ENCODE data around the gene MRPL27. TPM values are rescaled to one million over a fixed set of nuclear protein-coding genes. Genes with fewer than 3 reads are reported as not detected.

The MRPL27 gene
- total RNA-seq, 1 donor from 2014 or later: 77.2 TPM

DNA sequence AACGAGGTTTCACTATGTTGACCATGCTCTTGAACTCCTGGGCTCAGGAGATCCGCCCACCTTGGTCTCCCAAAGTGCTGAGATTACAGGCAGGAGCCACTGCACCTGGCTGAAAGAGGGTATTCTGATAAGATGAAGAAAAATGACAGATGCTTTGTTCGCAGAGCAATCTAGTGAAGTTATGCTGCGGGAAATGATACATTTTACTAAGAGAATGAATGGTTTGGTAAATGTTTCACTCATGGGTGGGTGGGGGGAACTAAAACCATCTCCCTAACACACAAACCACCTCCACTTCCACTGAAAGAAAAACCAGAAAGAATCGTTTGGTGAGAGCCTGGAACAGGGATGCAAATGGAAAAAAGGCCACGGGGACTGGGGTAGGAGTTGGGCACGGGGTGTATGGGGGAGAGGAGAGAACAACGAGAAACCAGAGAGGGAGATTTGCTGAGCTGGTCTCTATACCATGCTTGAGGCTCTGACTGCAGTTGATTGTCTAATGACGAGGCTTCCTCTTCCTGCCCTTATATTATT, 46.1 kb downstream of the MRPL27 start:
- H3K9me3 Mint-ChIP-seq (ENCODE audit: unreplicated experiment): peaks cover 3% of the 10 kb centered on the region
- H3K27me3 Mint-ChIP-seq (ENCODE audit: unreplicated experiment): peaks cover 5% of the 10 kb centered on the region
- H3K36me3 Mint-ChIP-seq (ENCODE audit: unreplicated experiment): no peaks in the 10 kb centered on the region
- H3K27ac Mint-ChIP-seq (ENCODE audit: unreplicated experiment): no peak overlapping the region
- TF ChIP-seq, protein P1, sequence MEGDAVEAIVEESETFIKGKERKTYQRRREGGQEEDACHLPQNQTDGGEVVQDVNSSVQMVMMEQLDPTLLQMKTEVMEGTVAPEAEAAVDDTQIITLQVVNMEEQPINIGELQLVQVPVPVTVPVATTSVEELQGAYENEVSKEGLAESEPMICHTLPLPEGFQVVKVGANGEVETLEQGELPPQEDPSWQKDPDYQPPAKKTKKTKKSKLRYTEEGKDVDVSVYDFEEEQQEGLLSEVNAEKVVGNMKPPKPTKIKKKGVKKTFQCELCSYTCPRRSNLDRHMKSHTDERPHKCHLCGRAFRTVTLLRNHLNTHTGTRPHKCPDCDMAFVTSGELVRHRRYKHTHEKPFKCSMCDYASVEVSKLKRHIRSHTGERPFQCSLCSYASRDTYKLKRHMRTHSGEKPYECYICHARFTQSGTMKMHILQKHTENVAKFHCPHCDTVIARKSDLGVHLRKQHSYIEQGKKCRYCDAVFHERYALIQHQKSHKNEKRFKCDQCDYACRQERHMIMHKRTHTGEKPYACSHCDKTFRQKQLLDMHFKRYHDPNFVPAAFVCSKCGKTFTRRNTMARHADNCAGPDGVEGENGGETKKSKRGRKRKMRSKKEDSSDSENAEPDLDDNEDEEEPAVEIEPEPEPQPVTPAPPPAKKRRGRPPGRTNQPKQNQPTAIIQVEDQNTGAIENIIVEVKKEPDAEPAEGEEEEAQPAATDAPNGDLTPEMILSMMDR (IDR thresholded peaks at IDR 0.05; ENCODE audit: partially characterized antibody, unreplicated experiment): no peak
- no peak overlapping the region for H3K4me3 Mint-ChIP-seq (ENCODE audit: unreplicated experiment)
- H3K4me1 Mint-ChIP-seq (ENCODE audit: low read depth, unreplicated experiment): peaks cover 5% of the 10 kb centered on the region
- no peak for DNase-seq

DNA sequence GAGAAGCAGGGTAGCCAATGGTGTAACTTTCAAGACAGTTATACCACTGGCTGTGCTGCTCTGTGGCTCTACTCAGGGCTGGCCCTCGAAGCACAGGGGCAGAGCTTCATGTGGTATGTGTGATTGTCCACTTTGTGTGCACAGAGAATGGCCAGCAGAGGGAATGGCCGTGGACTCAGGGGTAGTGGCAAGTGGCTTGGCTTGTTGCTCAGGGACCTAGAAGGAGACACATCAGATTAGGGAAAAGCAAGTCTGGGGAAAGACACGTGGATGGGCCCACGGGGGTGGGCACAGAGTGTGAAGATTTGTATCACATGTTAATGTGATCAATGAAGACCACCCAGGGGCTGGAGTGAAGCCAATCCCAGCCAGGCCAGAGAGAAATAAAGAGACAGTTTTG, 47.1 kb downstream of the MRPL27 start:
- Mint-ChIP-seq H3K4me1 (ENCODE audit: low read depth, unreplicated experiment) (peaks cover 4% of the 10 kb centered on the region), H3K36me3 (ENCODE audit: unreplicated experiment) (no peaks in the 10 kb centered on the region), H3K27me3 (ENCODE audit: unreplicated experiment) (peaks cover 3% of the 10 kb centered on the region), H3K9me3 (ENCODE audit: unreplicated experiment) (peaks cover 3% of the 10 kb centered on the region), H3K27ac (ENCODE audit: unreplicated experiment) (no peak overlapping the region), H3K4me3 (ENCODE audit: unreplicated experiment) (no peak overlapping the region)
- TF ChIP-seq, protein P1 (IDR thresholded peaks at IDR 0.05; ENCODE audit: partially characterized antibody, unreplicated experiment): no peak
- DNase-seq: no peak

DNA sequence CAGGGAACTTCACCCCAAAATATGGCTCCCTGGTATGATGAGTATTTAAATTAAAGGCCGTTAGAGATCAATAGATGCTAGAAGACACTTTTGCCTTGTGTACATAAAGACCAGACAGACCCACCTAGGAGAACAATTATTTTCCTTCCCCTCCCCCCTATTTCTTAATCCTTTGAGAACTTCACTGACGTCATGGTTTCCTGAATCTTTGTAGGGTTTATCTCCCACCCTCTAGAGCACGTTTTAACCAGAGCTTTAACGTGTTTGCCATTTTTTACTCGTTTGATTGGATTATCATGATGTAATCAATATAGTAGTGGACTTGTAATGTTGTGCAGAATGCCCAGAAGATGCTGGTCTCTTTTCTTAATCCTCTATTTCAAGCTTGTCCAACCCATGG, 49.9 kb downstream of the MRPL27 start:
- no peaks in the 10 kb centered on the region for H3K36me3 Mint-ChIP-seq (ENCODE audit: unreplicated experiment)
- TF ChIP-seq, protein P1 (IDR thresholded peaks at IDR 0.05; ENCODE audit: partially characterized antibody, unreplicated experiment): no peak
- H3K9me3 Mint-ChIP-seq (ENCODE audit: unreplicated experiment): peaks cover 3% of the 10 kb centered on the region
- H3K27me3 Mint-ChIP-seq (ENCODE audit: unreplicated experiment): peaks cover 1% of the 10 kb centered on the region
- no peak overlapping the region for H3K4me3 Mint-ChIP-seq (ENCODE audit: unreplicated experiment)
- H3K27ac Mint-ChIP-seq (ENCODE audit: unreplicated experiment): no peak overlapping the region
- H3K4me1 Mint-ChIP-seq (ENCODE audit: low read depth, unreplicated experiment): peaks cover 2% of the 10 kb centered on the region
- no peak for DNase-seq

DNA sequence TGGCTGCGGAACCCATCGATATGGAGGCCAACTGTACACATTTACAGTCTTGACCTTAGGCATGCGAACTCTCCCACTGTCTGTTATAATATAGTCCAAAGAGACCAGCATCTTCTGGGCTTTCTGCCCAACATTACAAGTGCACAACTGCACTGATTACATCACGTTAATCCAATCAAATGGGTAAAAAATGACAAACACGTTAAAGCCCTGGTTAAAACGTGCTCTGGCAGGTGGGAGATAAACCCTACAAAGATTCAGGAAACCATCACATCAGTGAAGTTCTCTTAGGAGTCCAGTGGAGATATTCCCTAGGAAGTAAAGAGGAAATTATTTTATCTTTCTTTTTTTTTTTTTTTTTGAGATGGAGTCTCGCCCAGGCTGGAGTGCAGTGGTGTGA, 50.7 kb downstream of the MRPL27 start:
- peaks cover 3% of the 10 kb centered on the region for H3K9me3 Mint-ChIP-seq (ENCODE audit: unreplicated experiment)
- DNase-seq: no peak
- no peak overlapping the region for H3K27ac Mint-ChIP-seq (ENCODE audit: unreplicated experiment)
- peaks cover 1% of the 10 kb centered on the region for H3K27me3 Mint-ChIP-seq (ENCODE audit: unreplicated experiment)
- TF ChIP-seq, protein P1 (IDR thresholded peaks at IDR 0.05; ENCODE audit: partially characterized antibody, unreplicated experiment): no peak
- H3K36me3 Mint-ChIP-seq (ENCODE audit: unreplicated experiment): no peaks in the 10 kb centered on the region
- no peak overlapping the region for H3K4me3 Mint-ChIP-seq (ENCODE audit: unreplicated experiment)
- no peaks in the 10 kb centered on the region for H3K4me1 Mint-ChIP-seq (ENCODE audit: low read depth, unreplicated experiment)

GRCh38 chr17:50319306-50320004, 53.5 kb downstream of the MRPL27 start:
- Mint-ChIP-seq H3K27me3 (ENCODE audit: unreplicated experiment) (no peaks in the 10 kb centered on the region), H3K36me3 (ENCODE audit: unreplicated experiment) (no peaks in the 10 kb centered on the region), H3K9me3 (ENCODE audit: unreplicated experiment) (no peaks in the 10 kb centered on the region), H3K4me1 (ENCODE audit: low read depth, unreplicated experiment) (peaks cover 4% of the 10 kb centered on the region), H3K4me3 (ENCODE audit: unreplicated experiment) (no peak overlapping the region), H3K27ac (ENCODE audit: unreplicated experiment) (no peak overlapping the region)
- no peak for DNase-seq
- TF ChIP-seq, protein P1 (IDR thresholded peaks at IDR 0.05; ENCODE audit: partially characterized antibody, unreplicated experiment): no peak
